ENCODE data around the gene USP27X.

- no peak for TF ChIP-seq CTCF (IDR thresholded peaks at IDR 0.05)
- no peak for TF ChIP-seq POLR2AphosphoS5 (IDR thresholded peaks at IDR 0.05)
These were observed 31.1 kb downstream of the USP27X start for GRCh38 chrX:49910344-49910743.
